Activated CD8-positive, alpha-beta memory T cell treated with anti-CD3 and anti-CD28 coated beads, Interleukin-2, amount 10 ng/mL, durations not matched to agents 7 days and 5 days (primary cell): ENCODE data around the gene CTSA. TPM values are rescaled to one million over a fixed set of nuclear protein-coding genes. Genes with fewer than 3 reads are reported as not detected.
A peak's percentile ranks its signal among the peaks of the same experiment; 100 is the strongest.

Experiments
- ATAC-seq: fragments of 150-1000 bp; cut with Tn5 transposase; one replicate; pipeline ENCODE4 v1.10.0; 2021; ENCODE audit warnings: moderate library complexity
- CTCF ChIA-PET: fragments of 350-600 bp; sonication (Branson Sonifier 250); formaldehyde crosslinking; loops from one replicate; lab custom pipeline; 2021; ENCODE audit warnings: antibody characterized with exemption; lab: Charles Lee
- DNase-seq: peaks from one replicate; pipeline ENCODE4 v3.0.0-alpha.2; 2020
- H3K27ac Mint-ChIP-seq: one replicate; pipeline ENCODE4 v1.8.0; 2021; ENCODE audit warnings: mild to moderate bottlenecking, mixed read lengths
- H3K27me3 Mint-ChIP-seq: one replicate; pipeline ENCODE4 v1.8.0; 2021; ENCODE audit warnings: mixed read lengths
- H3K36me3 Mint-ChIP-seq: one replicate; pipeline ENCODE4 v1.8.0; 2021; ENCODE audit warnings: mild to moderate bottlenecking, mixed read lengths
- H3K4me1 Mint-ChIP-seq: one replicate; pipeline ENCODE4 v1.8.0; 2021; ENCODE audit warnings: mixed read lengths
- H3K4me3 Mint-ChIP-seq: one replicate; pipeline ENCODE4 v1.8.0; 2021; ENCODE audit warnings: mild to moderate bottlenecking, moderate library complexity, mixed read lengths
- H3K9me3 Mint-ChIP-seq: one replicate; pipeline ENCODE4 v1.8.0; 2022; ENCODE audit warnings: low read depth, mixed read lengths
- total RNA-seq, 2 experiments: library from RNA; stranded (reverse); gene quantifications; one replicate each; pipeline ENCODE4 v1.2.3, GENCODE V29; 2021

CTSA gene
- total RNA-seq, 2 experiments from 2014 or later, result 55.5 to 69.6 TPM

DNA sequence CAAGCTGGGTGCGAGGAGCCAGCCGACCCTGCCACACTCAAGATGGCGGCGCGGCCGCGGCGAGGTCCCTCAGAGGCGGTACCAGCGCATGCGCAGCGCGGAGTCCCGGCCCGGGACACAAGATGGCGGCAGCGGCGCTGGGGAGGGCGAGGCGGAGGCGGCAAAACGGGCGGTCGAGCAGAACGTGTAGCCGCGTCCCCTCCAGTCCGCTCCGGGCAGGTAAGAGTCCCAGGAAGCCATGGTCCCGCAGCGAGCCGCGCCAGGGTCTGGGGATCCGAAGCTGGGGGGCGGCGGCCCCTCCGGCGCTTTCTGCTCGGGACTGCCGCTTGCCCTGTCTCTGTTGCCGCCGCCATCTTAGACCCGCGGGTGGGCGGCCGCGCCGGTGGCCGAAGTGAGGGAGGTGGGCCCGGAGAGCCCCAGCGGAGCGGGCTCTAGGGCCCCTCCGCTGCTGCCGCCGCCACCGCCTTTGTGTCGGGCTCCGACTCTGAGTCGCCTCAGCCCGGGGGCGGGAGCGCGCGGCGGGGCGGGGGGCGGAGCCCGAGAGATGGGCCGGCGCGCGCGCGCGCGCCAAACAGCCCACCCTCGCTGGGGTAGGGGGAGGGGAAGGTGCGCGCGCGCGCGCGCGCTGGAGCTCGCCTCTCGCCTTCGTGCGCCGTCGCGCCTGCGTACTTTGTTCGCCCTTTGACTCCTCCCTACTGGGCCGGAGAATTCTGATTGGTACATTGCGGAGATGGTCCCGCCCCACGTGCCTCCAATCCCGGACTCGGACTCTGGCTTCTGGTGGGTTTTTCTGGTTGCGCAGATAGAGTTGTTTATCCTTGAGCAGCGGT lies 43.7 kb downstream of the CTSA start, which contains the start of gene PCIF1:
Gene PCIF1 (plus strand): TSS at position 98 of the 830 bp plus-strand sequence. CDS start 4,317 bp downstream, outside the sequence.
- Mint-ChIP-seq H3K27ac (peak within 1 kb of the TSS; percentile 98), H3K9me3 (no peaks in the 10 kb centered on the region), H3K4me1 (peaks cover 35% of the 10 kb centered on the region), H3K36me3 (peaks cover 20% of the 10 kb centered on the region), H3K27me3 (no peaks in the 10 kb centered on the region), H3K4me3 (peak within 1 kb of the TSS; percentile 96)
- DNase-seq (peak; percentile 98), ATAC-seq (peak; percentile 86)
- CTCF ChIA-PET, result interaction anchor here (0.8 to 9.2 kb wide), 14 partner anchors 10 to 136 kb away, joined by 3 to 114 read pairs (median 5); partner anchors contain the start of genes CTSA, NEURL2, UBE2C and ZNF335

DNA sequence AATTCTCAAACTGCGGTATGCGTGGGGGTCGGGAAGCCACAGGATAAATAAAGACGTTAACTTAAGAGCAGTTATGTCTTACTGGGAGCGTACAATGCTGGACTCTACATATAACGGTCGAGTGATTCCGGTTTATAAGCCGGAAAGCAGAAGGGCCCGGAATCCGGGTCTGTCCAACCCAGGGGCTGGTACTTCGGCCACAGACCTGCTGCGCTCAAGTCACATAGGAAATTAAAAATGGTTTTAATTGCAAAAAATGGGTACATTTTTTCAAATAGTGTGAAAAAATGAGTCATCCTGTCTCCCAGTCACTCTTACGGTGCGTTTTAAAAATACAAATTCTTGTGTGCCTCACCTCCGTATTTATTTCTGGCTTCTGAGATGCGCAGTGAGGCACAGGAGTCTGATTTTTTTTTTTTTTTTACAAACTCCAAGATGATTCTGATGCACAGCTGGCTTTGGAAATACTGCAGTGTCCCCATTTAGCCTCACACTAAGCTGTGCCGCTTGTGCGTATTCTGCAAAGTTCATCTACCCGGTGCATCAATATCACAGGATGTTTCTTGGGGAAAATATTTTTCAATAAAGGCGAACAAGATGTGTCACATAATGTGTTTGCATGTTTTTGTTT lies 44.4 kb downstream of the CTSA start:
- Mint-ChIP-seq H3K4me1 (peaks cover 35% of the 10 kb centered on the region), H3K4me3 (peak overlapping the region; percentile 96), H3K9me3 (no peaks in the 10 kb centered on the region), H3K36me3 (peaks cover 20% of the 10 kb centered on the region), H3K27ac (peak overlapping the region; percentile 88), H3K27me3 (no peaks in the 10 kb centered on the region)
- ATAC-seq (peak; percentile 13), DNase-seq (no peak)
- CTCF ChIA-PET, result interaction anchor here (0.6 to 9.2 kb wide), 8 partner anchors 11 to 145 kb away, joined by 3 to 114 read pairs (median 4); partner anchors contain the start of genes CTSA, NEURL2 and ZNF335

DNA sequence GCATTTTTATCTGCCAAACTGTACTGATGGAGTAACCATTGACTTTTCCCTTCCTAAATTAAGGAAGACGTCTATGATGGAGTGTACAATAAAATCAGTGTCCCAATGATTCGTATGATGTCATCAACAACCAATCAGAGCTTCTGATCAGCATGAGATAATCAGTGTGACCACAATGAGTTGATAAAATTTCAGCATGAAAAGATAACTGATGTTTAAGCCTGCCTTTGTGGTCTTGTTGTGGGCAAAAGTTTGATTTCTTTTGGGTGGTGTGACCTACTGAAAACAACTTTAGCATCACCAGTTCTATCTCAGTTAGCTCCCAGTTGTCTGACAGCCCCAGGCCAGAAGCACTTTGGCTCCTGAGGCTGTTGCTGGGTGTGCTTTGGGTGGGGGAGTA lies 46.6 kb downstream of the CTSA start:
- Mint-ChIP-seq H3K36me3 (peaks cover 21% of the 10 kb centered on the region), H3K9me3 (no peaks in the 10 kb centered on the region), H3K27ac (peak overlapping the region; percentile 71), H3K4me1 (peaks cover 35% of the 10 kb centered on the region), H3K4me3 (no peak overlapping the region), H3K27me3 (no peaks in the 10 kb centered on the region)
- CTCF ChIA-PET, result interaction anchor here (1.1 to 9.2 kb wide), 5 partner anchors 9 to 114 kb away, joined by 3 to 114 read pairs (median 3); partner anchors contain the start of gene ZNF335
- no peak for ATAC-seq
- no peak for DNase-seq

DNA sequence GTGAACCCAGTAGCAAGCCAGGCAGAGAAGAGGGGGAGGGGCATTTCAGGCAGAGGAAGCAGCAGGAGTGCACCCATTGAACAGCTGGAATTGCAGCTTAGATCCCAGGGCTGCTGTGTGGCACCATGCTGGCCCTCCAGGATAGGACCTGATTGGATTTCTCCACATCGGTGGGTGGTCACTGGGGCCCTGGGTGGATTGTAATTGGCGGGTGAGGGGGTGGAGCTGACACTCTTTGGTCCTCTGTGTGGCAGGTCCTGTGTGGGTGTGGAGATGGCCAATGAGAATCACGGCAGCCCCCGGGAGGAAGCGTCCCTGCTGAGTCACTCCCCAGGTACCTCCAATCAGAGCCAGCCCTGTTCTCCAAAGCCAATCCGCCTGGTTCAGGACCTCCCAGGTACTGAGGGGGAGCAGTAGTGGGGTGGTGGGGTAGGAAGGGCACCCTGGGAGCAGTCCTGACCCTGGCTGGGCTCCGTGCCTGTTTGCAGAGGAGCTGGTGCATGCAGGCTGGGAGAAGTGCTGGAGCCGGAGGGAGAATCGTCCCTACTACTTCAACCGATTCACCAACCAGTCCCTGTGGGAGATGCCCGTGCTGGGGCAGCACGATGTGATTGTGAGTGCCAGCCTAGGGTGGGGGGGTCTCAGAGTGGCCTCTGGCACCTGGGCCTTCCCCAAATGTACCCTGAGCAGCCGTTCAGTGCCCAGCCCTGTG lies 47.7 kb downstream of the CTSA start:
- Mint-ChIP-seq H3K36me3 (peaks cover 29% of the 10 kb centered on the region), H3K27ac (no peak overlapping the region), H3K4me1 (peaks cover 35% of the 10 kb centered on the region), H3K27me3 (no peaks in the 10 kb centered on the region), H3K4me3 (no peak overlapping the region), H3K9me3 (no peaks in the 10 kb centered on the region)
- DNase-seq (no peak), ATAC-seq (no peak)
- CTCF ChIA-PET, result interaction anchor here (1.2 to 9.2 kb wide), 3 partner anchors 11 to 140 kb away, joined by 3 to 114 read pairs (median 3); partner anchors contain the start of gene ZNF335

DNA sequence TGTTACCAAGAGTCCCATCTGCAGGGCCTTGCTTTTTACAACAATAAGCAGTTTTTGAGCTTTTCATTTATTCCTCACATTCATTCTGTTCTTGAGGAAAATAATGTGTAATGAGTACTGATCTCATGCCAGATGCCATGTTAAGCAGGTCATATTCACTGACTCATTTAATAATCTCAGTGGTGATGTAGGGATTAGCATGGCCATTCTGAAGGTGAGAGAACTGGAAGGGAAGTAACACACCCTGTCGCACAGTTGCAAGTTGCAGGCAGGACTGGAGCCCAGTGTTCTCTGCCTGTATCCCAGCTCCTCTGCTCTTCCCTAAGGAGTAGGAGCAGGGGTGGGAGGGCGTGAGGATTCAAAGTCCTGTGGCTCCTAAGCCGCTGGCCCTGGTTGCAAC lies 48.9 kb downstream of the CTSA start:
- Mint-ChIP-seq H3K4me3 (no peak overlapping the region), H3K36me3 (peaks cover 40% of the 10 kb centered on the region), H3K27ac (no peak overlapping the region), H3K9me3 (no peaks in the 10 kb centered on the region), H3K4me1 (peaks cover 46% of the 10 kb centered on the region), H3K27me3 (no peaks in the 10 kb centered on the region)
- CTCF ChIA-PET, result interaction anchor here (9.2 kb wide), 1 partner anchor 28 kb away, joined by 114 read pairs; the partner anchor contains the start of gene ZNF335
- ATAC-seq, result no peak
- no peak for DNase-seq

DNA sequence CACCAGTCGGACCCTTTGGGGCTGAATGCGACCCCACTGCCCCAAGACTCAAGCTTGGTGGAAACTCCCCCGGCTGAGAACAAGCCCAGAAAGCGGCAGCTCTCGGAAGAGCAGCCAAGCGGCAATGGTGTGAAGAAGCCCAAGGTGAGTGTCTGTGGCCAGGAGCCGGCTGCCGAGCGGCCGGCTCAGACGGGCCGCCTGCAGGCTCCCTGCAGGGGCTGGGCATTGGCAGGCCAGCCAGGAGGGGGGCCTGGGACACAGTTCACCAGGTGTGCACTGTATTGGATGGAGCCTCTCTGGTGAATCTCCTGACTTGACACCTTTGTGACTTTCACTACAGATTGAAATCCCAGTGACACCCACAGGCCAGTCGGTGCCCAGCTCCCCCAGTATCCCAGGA lies 49.3 kb downstream of the CTSA start:
- ATAC-seq (no peak), DNase-seq (no peak)
- CTCF ChIA-PET, result interaction anchor here (9.2 kb wide), 1 partner anchor 27 kb away, joined by 114 read pairs; the partner anchor contains the start of gene ZNF335
- H3K4me3 Mint-ChIP-seq, result no peak overlapping the region
- no peaks in the 10 kb centered on the region for H3K27me3 Mint-ChIP-seq
- H3K4me1 Mint-ChIP-seq, result peaks cover 46% of the 10 kb centered on the region
- no peak overlapping the region for H3K27ac Mint-ChIP-seq
- peaks cover 44% of the 10 kb centered on the region for H3K36me3 Mint-ChIP-seq
- H3K9me3 Mint-ChIP-seq, result no peaks in the 10 kb centered on the region

DNA sequence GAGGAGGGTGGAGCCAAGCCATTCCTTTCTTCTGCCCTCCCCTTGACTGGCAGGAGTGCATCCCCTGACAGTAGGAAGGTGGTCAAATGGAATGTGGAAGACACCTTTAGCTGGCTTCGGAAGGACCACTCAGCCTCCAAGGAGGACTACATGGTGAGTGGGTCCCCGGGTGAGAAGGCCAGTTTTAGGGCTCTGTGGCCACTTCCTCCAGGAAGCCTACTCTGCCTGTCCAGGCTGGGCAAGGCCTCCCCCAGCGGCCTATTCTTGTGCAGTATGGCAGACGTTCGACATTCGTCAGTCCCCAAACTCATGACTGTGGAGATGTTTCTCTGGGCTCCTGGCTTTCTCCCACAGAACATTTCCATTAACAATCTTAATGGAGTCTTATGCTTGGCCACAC lies 52.5 kb downstream of the CTSA start:
- H3K36me3 Mint-ChIP-seq, result peaks cover 43% of the 10 kb centered on the region
- CTCF ChIA-PET, result interaction anchor here (1.2 to 3.1 kb wide), 5 partner anchors 10 to 144 kb away, joined by 3 to 16 read pairs (median 3); partner anchors contain the start of genes PCIF1 and ZNF335
- no peaks in the 10 kb centered on the region for H3K27me3 Mint-ChIP-seq

DNA sequence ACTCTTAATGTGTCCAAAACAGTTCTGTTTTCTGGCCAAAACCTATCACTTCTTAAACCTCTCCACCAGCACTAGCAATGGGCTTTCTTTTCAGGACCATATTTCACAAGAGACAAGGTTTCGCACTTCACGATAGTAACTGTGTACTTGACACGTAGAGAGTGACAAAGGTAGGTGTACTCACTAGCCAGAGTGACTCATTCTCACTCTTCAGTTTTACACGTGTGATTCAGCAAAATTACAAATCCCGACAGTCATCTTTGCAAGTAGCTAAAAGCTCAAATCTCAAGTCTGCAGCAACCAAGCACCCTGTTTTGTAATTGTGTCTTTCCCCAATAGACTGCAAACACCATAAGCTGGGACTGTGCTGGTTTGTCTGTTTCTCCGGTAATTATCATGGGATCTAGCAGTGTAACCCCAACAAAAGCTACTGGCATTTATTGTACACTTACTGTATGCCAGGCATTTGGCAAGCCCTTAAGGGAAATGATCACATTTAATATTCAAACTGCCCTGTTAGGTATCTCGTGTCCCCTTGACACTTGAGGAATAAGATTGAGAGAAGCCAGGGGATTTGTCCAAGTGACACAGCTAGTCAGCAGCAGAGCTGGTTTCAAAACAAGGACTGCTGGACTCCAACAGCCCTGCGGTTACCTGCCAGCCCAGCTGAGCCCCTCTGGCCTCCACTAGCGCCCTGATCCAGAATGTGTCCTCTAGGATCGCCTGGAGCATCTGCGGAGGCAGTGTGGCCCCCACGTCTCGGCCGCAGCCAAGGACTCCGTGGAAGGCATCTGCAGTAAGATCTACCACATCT lies 53.2 kb downstream of the CTSA start:
- peak overlapping the region; percentile 83 for H3K27ac Mint-ChIP-seq
- ATAC-seq, result peak; percentile 28

More for the DNA sequence above, 52.5 kb downstream of the CTSA start:
- DNase-seq, result no peak
- peaks cover 41% of the 10 kb centered on the region for H3K4me1 Mint-ChIP-seq
- no peak overlapping the region for H3K4me3 Mint-ChIP-seq
- no peaks in the 10 kb centered on the region for H3K9me3 Mint-ChIP-seq
- no peak for ATAC-seq
- peak overlapping the region; percentile 77 for H3K27ac Mint-ChIP-seq

DNA sequence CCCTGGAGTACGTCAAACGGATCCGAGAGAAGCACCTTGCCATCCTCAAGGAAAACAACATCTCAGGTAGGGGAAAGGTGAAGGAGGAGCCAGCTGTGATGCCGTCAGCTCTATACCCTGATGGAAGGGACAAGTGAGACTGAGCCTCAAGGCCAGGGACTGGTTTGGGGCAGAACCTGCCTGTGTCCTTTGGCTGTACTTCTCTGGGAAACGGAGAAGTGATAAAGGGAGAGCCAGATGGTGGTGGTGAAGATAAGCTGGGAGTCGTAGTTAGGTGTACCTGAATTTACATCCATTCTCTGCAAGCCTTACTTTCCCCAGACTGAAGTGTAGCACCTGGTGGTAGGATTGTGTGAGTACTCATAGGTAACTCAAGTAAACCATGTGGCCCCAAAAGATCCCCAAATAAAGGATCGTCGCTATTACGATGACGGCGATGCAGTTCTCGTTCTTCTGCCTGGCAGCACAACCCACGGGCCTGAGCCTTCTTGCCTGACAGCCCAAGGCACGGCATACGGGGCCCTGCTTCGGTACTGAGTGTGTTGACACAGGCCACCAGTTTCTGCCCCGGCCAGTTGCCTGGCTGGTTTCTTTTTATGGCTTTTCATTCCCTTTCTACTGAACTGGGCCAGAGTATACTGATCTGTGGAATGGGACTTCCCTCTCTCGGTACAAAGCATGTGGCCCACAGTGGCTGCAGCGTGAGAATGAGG lies 54.0 kb downstream of the CTSA start:
- no peak for DNase-seq
- CTCF ChIA-PET, result interaction anchor here (1.0 to 3.1 kb wide), 5 partner anchors 8 to 146 kb away, joined by 3 to 16 read pairs (median 7); partner anchors contain the start of genes PCIF1 and ZNF335
- no peak for ATAC-seq
- Mint-ChIP-seq H3K4me3 (no peak overlapping the region), H3K27me3 (no peaks in the 10 kb centered on the region), H3K9me3 (no peaks in the 10 kb centered on the region), H3K27ac (peak overlapping the region; percentile 83), H3K36me3 (peaks cover 45% of the 10 kb centered on the region), H3K4me1 (peaks cover 38% of the 10 kb centered on the region)

More for the DNA sequence above, 53.2 kb downstream of the CTSA start:
- no peak for DNase-seq
- CTCF ChIA-PET, result interaction anchor here (1.0 to 3.1 kb wide), 5 partner anchors 9 to 70 kb away, joined by 3 to 16 read pairs (median 4); partner anchors contain the start of genes PCIF1 and ZNF335
- Mint-ChIP-seq H3K4me3 (no peak overlapping the region), H3K4me1 (peaks cover 41% of the 10 kb centered on the region), H3K27me3 (no peaks in the 10 kb centered on the region), H3K9me3 (no peaks in the 10 kb centered on the region), H3K36me3 (peaks cover 47% of the 10 kb centered on the region)

DNA sequence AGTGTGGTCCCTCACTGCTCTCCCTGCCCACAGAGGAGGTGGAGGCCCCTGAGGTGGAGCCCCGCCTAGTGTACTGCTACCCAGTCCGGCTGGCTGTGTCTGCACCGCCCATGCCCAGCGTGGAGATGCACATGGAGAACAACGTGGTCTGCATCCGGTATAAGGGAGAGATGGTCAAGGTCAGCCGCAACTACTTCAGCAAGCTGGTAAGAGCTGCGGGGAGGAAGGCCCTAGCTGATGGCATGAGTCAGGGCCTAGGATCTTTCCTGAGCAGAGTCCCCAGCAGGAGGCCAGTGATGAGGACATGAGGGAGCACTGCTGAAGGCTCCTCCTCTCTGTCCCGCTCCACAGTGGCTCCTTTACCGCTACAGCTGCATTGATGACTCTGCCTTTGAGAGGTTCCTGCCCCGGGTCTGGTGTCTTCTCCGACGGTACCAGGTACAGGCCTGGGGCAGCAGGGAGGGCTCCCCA lies 54.6 kb downstream of the CTSA start:
- H3K9me3 Mint-ChIP-seq, result no peaks in the 10 kb centered on the region
- ATAC-seq (peak; percentile 5), DNase-seq (no peak)
- H3K27me3 Mint-ChIP-seq, result no peaks in the 10 kb centered on the region
- CTCF ChIA-PET, result interaction anchor here (0.7 to 3.1 kb wide), 6 partner anchors 8 to 147 kb away, joined by 3 to 16 read pairs (median 4); partner anchors contain the start of genes PCIF1 and ZNF335
- H3K36me3 Mint-ChIP-seq, result peaks cover 45% of the 10 kb centered on the region
- no peak overlapping the region for H3K4me3 Mint-ChIP-seq
- H3K27ac Mint-ChIP-seq, result peak overlapping the region; percentile 83
- peaks cover 38% of the 10 kb centered on the region for H3K4me1 Mint-ChIP-seq
